Ovary (tissue), 3 donors: ENCODE results near the gene RSAD2.

Source experiments
- CTCF ChIP-seq, 3 donors: fragments of 450-650 bp in 2 of 3; fragments of 200-600 bp in 1 of 3; IDR thresholded peaks; one replicate each; pipeline versions ENCODE4 v1.5.1 to v1.8.0; 2016 to 2022; ENCODE audit warnings: antibody characterized with exemption in 3 of 3, mild to moderate bottlenecking in 1 of 3
- POLR2A ChIP-seq: fragments of 450-650 bp; IDR thresholded peaks from one replicate; pipeline ENCODE4 v1.6.1; 2017; ENCODE audit warnings: antibody characterized with exemption, mild to moderate bottlenecking, moderate library complexity
- donor health status: DM: no; HTN: no; CAD: no.

GRCh38 chr2:6943523-6943922 is 65.9 kb downstream of the RSAD2 start:
- no peak for TF ChIP-seq CTCF (IDR thresholded peaks at IDR 0.05)
- no peak for TF ChIP-seq POLR2A
